Ammon's horn (tissue), 1 donor: Measurements from ENCODE around the gene HMOX2.

ENCODE experiments used
- DNase-seq: peaks from one replicate; pipeline ENCODE4 v3.0.0-alpha.2; 2016; ENCODE audit warnings: low spot score

HMOX2 gene

GRCh38 chr16:4475880-4476788, at the start of gene HMOX2:
Gene HMOX2 (plus strand): TSS chr16:4476398. CDS start chr16:4505525, 29,127 bp downstream.
- DNase-seq, result peak; percentile 98

DNA sequence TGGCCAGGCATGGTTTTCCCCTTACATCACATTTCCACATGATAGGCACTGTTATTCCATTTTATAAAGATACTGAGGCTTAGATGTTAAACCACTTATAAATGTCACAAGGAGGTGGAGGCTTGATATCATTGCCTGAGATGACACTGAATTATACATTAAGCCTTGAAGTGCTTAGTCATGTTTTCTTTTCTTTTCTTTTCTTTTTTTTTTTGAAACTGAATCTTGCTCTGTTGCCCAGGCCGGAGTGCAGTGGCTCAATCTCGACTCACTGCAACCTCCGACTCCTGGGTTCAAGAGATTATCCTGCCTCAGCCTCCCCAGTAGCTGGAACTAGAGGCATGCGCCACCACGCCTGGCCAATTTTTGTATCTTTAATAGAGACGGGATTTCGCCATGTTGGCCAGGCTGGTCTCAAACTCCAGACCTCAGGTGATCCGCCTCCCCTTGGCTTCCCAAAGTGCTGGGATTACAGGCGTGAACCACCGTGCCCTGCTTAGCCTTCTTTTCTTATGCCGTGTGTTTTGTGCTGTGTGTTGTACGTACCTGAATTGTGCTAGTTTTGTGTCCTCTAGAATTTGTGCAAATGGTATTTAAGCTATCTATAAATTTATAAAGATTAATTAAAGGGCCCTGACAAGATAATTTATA, 49.4 kb upstream of the HMOX2 start:
- no peak for DNase-seq

DNA sequence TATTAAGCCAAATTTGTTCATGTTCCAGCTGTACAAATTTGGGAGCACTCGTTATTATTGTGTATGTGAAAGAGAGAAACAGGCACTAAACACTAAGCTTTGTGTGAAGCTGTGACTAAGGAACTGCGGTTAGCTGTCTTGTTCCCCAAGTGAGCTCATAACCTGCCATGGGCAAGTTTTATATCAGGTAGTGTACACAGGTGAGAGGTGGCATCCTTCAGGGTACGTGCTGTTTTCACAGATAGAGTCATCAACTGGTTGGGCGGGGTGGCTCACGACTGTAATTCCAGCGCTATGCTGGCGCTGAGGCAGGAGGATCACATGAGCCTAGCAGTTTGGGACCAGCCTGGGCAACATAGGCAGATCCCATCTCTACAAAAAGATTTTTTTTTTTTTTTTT, 47.7 kb upstream of the HMOX2 start:
- no peak for DNase-seq

GRCh38 chr16:4431023-4431422, 45.2 kb upstream of the HMOX2 start:
- no peak for DNase-seq

GRCh38 chr16:4433228-4433627, 43.0 kb upstream of the HMOX2 start:
- DNase-seq, result no peak

GRCh38 chr16:4433914-4434787, 42.0 kb upstream of the HMOX2 start:
- no peak for DNase-seq

DNA sequence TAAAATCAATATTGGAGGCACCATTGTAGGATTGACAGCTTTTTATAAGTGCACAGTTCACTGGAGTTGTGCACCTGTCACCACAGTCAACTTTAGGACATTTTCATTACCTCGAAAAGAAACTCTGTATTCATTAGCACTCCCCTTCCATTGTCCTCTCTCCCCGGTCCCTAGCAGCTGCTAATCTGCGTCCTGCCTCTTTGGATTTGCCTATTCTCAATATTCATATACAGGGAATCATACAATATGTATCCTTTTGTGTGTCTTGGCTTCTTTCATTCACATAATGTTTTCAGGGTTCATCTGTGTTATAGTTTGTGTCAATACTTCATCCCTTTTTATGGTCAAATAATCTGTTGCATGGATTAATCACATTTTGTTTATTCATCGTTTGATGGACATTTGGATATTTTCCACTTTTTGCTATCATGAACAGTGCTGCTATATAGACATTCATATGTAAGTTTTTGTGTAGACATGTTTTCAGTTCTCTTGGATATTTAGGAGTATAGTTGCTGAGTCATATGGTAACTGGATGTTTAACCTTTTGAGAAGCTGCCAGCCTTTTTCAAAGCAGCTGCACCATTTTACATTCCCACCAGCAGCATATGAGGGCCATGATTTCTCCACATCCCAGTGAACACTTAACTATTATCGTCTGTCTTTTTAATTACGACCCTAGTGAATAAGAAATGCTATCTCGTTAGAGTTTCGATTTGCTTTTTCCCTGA, 40.7 kb upstream of the HMOX2 start:
- DNase-seq, result no peak

DNA sequence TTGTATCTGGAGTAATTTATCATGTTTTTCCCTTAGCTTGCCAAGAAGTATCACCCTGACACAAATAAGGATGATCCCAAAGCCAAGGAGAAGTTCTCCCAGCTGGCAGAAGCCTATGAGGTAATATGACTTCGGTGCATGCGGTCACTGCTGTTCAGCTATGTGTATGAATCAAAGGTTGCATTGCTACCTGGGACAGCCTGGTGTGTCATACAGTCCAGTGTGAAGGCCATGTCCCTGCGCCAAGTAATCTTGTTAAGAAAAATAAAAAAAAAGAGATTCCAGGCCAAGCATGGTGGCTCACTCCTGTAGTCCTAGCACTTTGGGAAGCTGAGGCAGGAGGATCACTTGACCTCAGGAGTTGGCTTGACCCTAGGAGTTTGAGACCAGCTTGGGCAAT, 38.8 kb upstream of the HMOX2 start:
- DNase-seq, result no peak

- DNase-seq, result peak; percentile 48
Measured at GRCh38 chr16:4442371-4442770, 33.8 kb upstream of the HMOX2 start.

DNA sequence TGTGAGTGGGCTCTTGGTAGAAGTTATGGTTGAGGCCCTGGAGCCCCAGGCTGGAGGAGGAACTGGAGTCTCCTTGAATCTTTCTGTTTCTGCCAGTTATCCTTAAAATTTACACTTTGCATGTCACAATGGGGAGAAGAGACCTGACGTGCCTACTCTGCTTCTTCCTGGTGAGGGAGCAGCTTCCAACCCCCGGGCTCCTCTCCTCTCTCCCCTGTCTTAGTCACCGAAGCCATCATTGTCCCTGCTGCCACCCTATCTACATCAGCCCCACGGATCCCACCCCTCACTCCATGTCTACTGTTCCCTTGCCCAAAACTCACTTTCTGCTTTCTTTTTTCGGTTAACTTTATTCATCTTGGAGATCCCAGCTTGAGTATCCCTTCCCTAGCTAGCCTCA, 32.9 kb upstream of the HMOX2 start:
- no peak for DNase-seq

GRCh38 chr16:4443986-4444385, 32.2 kb upstream of the HMOX2 start:
- no peak for DNase-seq

GRCh38 chr16:4450430-4450829, 25.8 kb upstream of the HMOX2 start:
- DNase-seq, result no peak

DNA sequence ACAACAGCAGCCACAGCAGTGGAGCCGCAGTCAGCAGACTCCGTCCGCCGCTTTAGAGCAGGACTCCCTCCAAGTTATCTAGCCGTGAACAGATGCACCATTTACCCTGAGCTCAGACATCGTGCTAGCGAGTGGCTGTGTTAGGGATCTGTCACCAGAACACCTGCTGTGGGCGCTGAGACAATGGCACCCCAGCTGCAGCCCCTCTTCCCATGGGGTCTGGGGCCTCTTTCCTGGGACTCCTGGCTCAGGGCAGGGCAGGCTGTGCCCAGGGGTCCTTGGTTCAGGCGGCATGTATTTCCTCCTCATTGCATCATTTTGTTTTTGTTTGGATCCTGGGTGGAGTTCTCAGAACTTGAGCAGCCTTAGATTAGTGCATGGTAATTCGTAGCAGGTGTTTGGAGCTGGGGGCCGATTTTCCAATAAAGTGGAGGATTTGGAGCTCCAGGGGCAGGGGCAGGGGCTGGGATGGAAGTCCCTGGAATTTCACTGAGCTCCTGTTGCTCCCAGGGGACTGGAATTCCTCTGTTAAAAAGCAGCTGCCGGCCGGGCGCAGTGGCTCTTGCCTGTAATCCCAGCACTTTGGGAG, 25.2 kb upstream of the HMOX2 start:
- DNase-seq, result peak; percentile 37

DNA sequence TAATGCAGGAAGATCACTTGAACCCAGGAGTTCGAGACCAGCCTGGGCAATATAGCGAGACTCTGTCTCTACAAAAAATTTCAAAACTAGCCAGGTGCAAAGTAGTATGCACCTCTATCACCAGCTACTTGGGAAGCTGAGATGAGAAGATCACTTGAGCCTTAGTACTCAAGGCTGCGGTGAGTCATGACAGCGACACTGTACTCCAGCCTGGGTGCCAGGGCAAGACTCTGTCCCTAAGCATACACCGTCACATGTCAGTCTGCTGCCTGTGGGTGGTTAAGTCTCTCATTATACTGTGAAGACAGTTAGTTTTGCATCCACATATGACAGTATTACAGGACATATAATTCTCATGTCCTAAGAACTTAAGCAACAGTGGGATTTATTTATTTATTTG, 23.5 kb upstream of the HMOX2 start:
- DNase-seq, result no peak

GRCh38 chr16:4454623-4455022, 21.6 kb upstream of the HMOX2 start:
- no peak for DNase-seq

- no peak for DNase-seq
Measured at GRCh38 chr16:4455081-4455480, 21.1 kb upstream of the HMOX2 start.

DNA sequence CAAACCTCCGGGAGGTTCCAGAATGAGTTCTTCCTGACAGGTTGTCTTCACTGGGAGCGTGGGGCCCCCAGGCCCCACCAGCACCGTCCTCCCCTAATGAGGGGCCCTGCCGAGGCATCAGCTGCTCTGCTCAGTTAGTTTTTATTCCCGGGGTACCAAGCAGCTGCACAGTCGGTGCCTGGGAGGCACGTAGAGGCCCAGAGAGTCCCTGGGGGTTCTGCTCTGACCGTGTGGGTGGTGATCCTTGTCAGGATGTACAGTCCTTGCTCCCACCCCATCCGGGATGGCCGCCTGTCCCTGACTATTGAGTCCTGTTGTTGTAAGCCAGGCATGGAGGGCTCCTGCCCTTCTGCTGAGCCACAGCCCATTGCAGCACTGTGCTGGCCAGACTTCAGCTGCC, 20.2 kb upstream of the HMOX2 start:
- DNase-seq, result no peak

DNA sequence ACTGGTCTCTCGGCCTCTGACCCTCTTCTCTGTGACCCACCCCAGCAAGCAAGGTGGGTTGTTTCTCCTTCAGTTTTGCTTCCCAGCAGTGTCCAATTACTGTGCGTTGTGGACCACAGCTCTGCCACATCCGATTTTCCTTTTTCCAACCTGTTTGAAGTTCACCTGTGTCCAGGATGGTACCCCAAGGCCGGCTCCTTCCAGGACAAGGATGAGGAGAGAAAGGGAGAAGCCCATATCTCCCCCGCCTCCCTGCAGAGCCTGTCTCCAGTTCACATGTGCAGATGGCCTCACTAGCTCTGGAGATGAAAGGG, 15.3 kb upstream of the HMOX2 start:
- no peak for DNase-seq

GRCh38 chr16:4461250-4462085, 14.7 kb upstream of the HMOX2 start:
- peak; percentile 26 for DNase-seq

DNA sequence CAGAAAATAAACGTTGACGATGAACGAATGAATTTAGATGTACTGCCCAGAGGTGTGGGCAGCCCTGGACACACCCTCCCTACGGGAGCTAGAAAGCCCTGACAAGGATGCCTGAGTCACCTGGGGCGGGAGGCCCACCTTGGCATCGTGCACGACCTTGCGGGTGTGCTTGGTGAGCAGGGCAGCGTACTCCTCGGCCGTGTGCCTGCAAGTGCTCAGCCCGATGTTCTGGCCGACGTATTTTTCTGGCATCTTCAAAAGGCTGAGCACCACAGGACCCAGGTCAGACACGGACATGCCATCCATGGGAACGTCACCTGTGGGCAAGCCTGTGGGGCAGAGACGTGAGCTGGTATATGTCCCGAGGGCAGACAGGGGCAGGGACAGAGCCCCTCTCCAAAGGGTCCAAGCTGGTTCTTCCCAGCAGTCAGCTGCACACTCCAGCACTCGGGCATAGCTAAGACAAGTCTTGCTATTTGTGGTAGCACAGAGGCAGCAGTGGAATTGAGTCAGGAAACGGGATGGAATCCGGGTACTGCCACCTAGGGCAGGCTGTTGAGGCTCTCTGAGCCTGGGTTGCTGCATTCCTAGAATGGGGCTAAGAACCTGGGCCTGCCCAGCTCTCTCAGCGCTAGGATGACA, 12.6 kb upstream of the HMOX2 start:
- no peak for DNase-seq
